Activated T-helper 2 cell treated with anti-CD3 and anti-CD28 coated beads, Interferon-gamma antibody, Interleukin-2, Interleukin-4, amounts not matched to agents 10 μg/mL and 5 μg/mL and 100 μg/mL, durations not matched to agents 14 hours and 24 hours and 36 hours (primary cell): ENCODE measurements around the gene ATP12A. TPM values are rescaled to one million over a fixed set of nuclear protein-coding genes. Genes with fewer than 3 reads are reported as not detected.

Experiments used
- DNase-seq: peaks from one replicate; pipeline ENCODE4 v3.0.0; 2021; ENCODE audit warnings: low spot score
- H3K27ac Mint-ChIP-seq: one replicate; pipeline ENCODE4 v1.8.0; 2021; ENCODE audit warnings: mixed read lengths
- H3K27me3 Mint-ChIP-seq: one replicate; pipeline ENCODE4 v1.8.0; 2021; ENCODE audit warnings: low read depth, mixed read lengths
- H3K36me3 Mint-ChIP-seq: one replicate; pipeline ENCODE4 v1.8.0; 2021; ENCODE audit warnings: low read depth, mixed read lengths
- H3K4me1 Mint-ChIP-seq: one replicate; pipeline ENCODE4 v1.8.0; 2021; ENCODE audit warnings: low read depth, mixed read lengths
- H3K4me3 Mint-ChIP-seq: one replicate; pipeline ENCODE4 v1.8.0; 2021; ENCODE audit warnings: low read depth, mild to moderate bottlenecking, moderate library complexity, mixed read lengths
- H3K9me3 Mint-ChIP-seq: one replicate; pipeline ENCODE4 v1.8.0; 2021; ENCODE audit warnings: mixed read lengths
- intact Hi-C: fragments of 100-400 bp; cut with micrococcal nuclease; formaldehyde crosslinking; loops from one replicate; pipeline ENCODE4 v1.15.1; 2023
- total RNA-seq: library from RNA; stranded (reverse); gene quantifications from 2 replicates; pipeline ENCODE4 v1.2.3, GENCODE V29; 2022

The ATP12A gene
- total RNA-seq, 1 donor from 2014 or later: 1.1 TPM

DNA sequence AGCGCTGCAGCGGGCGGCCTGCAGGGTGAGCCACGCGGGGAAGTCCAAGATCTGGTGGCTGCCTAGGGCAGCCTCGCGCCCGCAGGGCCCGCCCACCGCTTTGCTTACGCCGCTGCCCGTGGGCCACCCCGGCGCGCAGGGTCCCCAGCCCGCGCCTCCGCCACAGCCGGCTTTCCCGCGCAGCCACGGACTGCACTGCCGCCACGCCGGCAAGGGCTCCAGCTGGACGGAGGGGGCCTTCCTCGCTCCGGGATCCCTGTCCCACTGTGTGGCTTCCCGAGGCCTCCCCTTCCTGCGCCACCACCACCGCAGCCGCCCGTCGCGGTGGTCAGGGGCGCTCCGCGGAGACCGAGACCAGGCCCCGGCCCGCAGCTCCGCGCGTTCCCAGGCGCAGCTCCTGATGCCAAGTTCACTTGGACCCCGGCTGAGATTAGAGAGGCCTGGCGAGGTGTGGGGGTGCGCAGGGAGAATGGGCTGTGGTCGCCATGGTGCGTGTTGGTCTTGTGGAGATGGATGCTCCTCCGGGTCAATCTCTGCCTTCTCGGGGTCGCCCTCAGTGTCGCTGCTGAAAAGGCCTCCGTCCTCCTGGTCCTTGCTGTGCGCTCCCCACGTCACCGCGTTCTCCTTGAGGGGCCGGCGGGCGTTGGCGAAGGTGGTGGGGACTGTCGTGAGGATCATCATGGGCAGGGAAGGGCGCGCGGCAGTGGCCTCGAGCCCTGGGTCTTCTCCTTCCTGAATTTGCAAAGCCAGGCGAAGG is 65.8 kb downstream of the ATP12A start:
- intact Hi-C loops: no loop called here
- no peak overlapping the region for H3K4me3 Mint-ChIP-seq
- H3K4me1 Mint-ChIP-seq: peaks cover 9% of the 10 kb centered on the region

DNA sequence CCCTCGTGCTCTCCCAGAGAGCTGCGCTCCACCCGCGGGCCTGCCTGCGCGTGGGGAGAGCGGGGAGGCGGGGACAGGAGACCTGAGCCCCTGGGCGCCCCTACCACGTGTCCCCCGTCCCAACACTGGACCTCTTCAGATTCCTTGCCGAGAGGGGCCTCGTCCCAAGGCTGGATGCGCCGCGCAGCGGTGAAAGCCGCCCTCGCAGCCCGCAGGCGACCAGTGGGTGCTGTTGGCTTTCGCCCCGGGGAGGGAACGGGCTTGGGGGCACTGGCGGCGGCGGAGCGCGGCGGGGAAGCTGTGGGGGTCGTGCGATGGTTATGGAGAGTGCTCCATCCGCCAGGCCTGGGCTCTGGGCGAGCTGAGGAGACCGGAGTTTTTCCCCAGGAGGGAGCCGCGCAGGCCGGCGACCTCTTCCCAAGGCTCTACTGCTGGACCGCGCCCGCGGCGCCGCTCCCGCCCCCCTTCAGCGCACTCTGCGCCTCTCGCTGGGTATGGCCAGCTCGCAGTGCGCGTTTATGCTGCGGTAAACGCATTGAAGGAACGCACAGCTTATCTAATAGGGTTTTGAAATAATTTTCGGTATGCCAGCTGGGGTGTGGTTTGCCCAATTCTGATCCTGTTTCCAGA is 66.5 kb downstream of the ATP12A start:
- Mint-ChIP-seq H3K36me3 (no peaks in the 10 kb centered on the region), H3K4me3 (peak overlapping the region; percentile 72), H3K27ac (no peak overlapping the region), H3K4me1 (peaks cover 9% of the 10 kb centered on the region), H3K9me3 (no peaks in the 10 kb centered on the region), H3K27me3 (peaks cover 70% of the 10 kb centered on the region)
- DNase-seq: no peak
- intact Hi-C loops: no loop called here

More for the DNA sequence above, 65.8 kb downstream of the ATP12A start:
- Mint-ChIP-seq H3K27ac (no peak overlapping the region), H3K27me3 (peaks cover 64% of the 10 kb centered on the region), H3K36me3 (no peaks in the 10 kb centered on the region), H3K9me3 (no peaks in the 10 kb centered on the region)
- no peak for DNase-seq

DNA sequence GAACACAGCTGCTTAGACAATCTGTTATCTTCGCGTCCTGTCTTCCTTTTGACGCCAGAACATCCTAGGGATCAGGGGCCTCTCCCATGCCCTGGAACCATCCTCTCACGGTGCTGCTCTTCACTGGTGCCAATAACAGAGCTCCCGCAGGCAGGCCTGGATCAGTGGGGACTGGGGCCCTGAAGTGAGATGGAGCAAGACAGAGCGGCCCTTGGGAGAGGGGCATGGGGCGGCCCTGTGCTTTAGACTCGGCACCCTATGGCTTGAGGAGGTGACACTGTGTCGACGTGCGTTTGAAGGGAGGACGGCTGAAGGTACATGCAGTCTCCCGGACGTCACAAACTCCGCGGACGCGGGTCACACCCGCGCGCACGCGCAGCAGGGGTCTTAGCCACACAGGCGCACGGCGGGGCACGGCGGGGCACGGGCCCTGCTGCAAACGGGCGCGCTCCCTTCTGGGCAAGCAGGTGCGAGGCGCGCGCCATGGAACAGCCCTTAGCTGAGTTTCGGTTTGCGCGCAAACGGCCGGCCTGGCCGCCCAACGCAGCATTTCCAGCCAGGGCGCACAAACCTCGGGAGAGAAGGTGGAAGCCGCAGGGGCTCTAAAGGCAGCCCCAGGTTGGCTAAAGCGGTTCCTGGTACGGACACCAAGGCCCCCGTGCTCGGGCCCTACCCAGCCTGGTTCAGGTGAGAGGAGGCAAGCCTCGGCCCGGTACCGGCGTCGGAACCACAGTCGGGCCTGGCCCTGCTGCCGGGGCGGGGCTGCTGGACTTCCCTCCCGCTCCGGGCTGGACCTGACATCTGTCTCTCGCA is 67.2 kb downstream of the ATP12A start:
- no peak for DNase-seq
- Mint-ChIP-seq H3K9me3 (no peaks in the 10 kb centered on the region), H3K4me1 (peaks cover 9% of the 10 kb centered on the region), H3K4me3 (peak overlapping the region; percentile 72), H3K36me3 (no peaks in the 10 kb centered on the region), H3K27me3 (peaks cover 72% of the 10 kb centered on the region), H3K27ac (no peak overlapping the region)
- intact Hi-C loops: no loop called here

DNA sequence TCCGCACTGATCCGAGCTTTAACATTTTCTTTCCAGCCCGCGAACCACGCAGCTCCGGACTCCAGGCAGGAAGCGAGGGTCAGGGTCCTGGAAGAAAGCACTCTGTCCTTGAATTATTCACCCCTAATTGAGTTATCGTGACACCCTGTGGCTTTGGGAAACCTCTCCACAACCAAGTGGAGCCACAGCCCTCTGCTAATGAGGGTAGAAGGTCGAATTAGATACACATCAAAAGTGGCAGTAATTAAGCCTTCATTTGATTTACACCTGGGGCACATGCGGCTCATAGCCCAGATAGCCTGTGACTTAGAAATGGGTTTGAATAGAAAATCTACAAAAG is 67.8 kb downstream of the ATP12A start:
- no peak for DNase-seq
- no peaks in the 10 kb centered on the region for H3K36me3 Mint-ChIP-seq
- peaks cover 9% of the 10 kb centered on the region for H3K4me1 Mint-ChIP-seq
- H3K9me3 Mint-ChIP-seq: no peaks in the 10 kb centered on the region
- peaks cover 71% of the 10 kb centered on the region for H3K27me3 Mint-ChIP-seq
- intact Hi-C loops: no loop called here
- peak overlapping the region; percentile 49 for H3K4me3 Mint-ChIP-seq
- H3K27ac Mint-ChIP-seq: no peak overlapping the region

DNA sequence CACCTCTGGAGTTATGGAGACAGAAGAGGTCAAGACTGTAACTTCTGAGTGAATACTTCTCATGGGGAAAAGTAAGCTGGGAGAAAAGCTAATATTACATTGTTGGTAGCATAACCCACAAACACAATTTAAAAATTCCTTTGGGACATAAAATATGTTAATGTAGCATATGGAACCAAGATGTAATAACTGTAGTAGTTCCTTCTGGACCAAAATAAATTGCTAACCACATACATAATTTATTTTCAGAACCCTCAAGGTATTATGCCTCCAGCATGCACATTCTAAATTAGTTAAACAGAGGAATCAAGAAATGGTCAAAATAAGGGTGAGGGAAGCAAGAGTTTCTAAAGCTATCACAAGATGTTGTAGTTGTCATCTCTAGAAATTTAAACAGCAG is 79.0 kb downstream of the ATP12A start:
- intact Hi-C loops: no loop called here
- Mint-ChIP-seq H3K4me3 (no peak overlapping the region), H3K27me3 (peaks cover 22% of the 10 kb centered on the region), H3K9me3 (no peaks in the 10 kb centered on the region), H3K27ac (no peak overlapping the region), H3K36me3 (no peaks in the 10 kb centered on the region), H3K4me1 (no peaks in the 10 kb centered on the region)
- no peak for DNase-seq

Other genes with a start within 250 kb of the ATP12A start
- 58.8 and 60.6 TPM in 2 replicates for gene PARP4, start 167.6 kb upstream of the ATP12A start, total RNA-seq
- gene RNF17, start 83.8 kb downstream of the ATP12A start, total RNA-seq: not detected in 2 replicates